Mesenchymal stem cell (in vitro differentiated cells and primary cell): ENCODE results near the gene TUBA8.

ENCODE experiments used
- DNase-seq: peaks from one replicate; pipeline ENCODE4 v3.0.0-alpha.2; 2013
- H2AFZ ChIP-seq: one replicate; pipeline ENCODE4 v1.6.1; 2013; ENCODE audit warnings: low read depth, mild to moderate bottlenecking, control low read depth, inconsistent platforms, low read length, moderate library complexity
- H2AK5ac ChIP-seq: 2 replicates; pipeline ENCODE4 v1.6.1; 2013; ENCODE audit warnings: low read length, moderate library complexity, mild to moderate bottlenecking, inconsistent platforms; ENCODE audit not compliant: severe bottlenecking
- H2BK120ac ChIP-seq: one replicate; pipeline ENCODE4 v1.6.1; 2013; ENCODE audit warnings: low read depth, mild to moderate bottlenecking, inconsistent platforms, low read length, moderate library complexity
- H2BK12ac ChIP-seq, 2 experiments: one replicate each; pipeline ENCODE4 v1.6.1; 2013; ENCODE audit warnings: inconsistent platforms in 2 of 2, low read length in 2 of 2, mild to moderate bottlenecking in 2 of 2, moderate library complexity in 2 of 2, control low read depth in 1 of 2
- H2BK15ac ChIP-seq: one replicate; pipeline ENCODE4 v1.6.1; 2013; ENCODE audit warnings: mild to moderate bottlenecking, low read depth, inconsistent platforms; ENCODE audit not compliant: poor library complexity, severe bottlenecking
- H2BK5ac ChIP-seq: 2 replicates; pipeline ENCODE4 v1.6.1; 2013; ENCODE audit warnings: low read depth, mild to moderate bottlenecking, low read length, control low read depth, inconsistent platforms; ENCODE audit not compliant: poor library complexity, severe bottlenecking
- H3K14ac ChIP-seq, 2 experiments: one replicate each; pipeline ENCODE4 v1.6.1; 2013; ENCODE audit warnings: inconsistent platforms in 2 of 2, low read length in 2 of 2, control low read depth in 1 of 2, mild to moderate bottlenecking in 1 of 2, moderate library complexity in 1 of 2
- H3K18ac ChIP-seq, 2 experiments: one replicate each; pipeline ENCODE4 v1.6.1; 2013; ENCODE audit warnings: inconsistent platforms in 2 of 2, low read length in 2 of 2, control low read depth in 1 of 2, low read depth in 1 of 2, mild to moderate bottlenecking in 1 of 2
- H3K23ac ChIP-seq, 2 experiments: one replicate each; pipeline ENCODE4 v1.6.1; 2013; ENCODE audit warnings: inconsistent platforms in 2 of 2, low read length in 2 of 2, mild to moderate bottlenecking in 2 of 2, moderate library complexity in 2 of 2, control low read depth in 1 of 2
- H3K27ac ChIP-seq: 2 replicates; pipeline ENCODE4 v1.5.1; 2013; ENCODE audit warnings: mild to moderate bottlenecking, moderate library complexity, low read length, control low read depth, inconsistent platforms; ENCODE audit not compliant: poor library complexity, severe bottlenecking
- H3K27me3 ChIP-seq, 2 experiments: 2 replicates each; pipeline versions ENCODE4 v1.6.1 to v1.7.0; 2013; ENCODE audit warnings: low read length in 2 of 2, mild to moderate bottlenecking in 2 of 2, moderate library complexity in 2 of 2, control low read depth in 1 of 2, inconsistent platforms in 1 of 2; ENCODE audit not compliant: control insufficient read depth in 1 of 2, insufficient read depth in 1 of 2
- H3K36me3 ChIP-seq, 2 experiments: 2 replicates each; pipeline versions ENCODE4 v1.6.1 to v1.7.0; 2013; ENCODE audit warnings: low read length in 2 of 2, control low read depth in 1 of 2, inconsistent platforms in 1 of 2, low read depth in 1 of 2, mild to moderate bottlenecking in 1 of 2; ENCODE audit not compliant: insufficient read depth in 2 of 2, control insufficient read depth in 1 of 2
- H3K4ac ChIP-seq, 2 experiments: one replicate each; pipeline ENCODE4 v1.6.1; 2013; ENCODE audit warnings: inconsistent platforms in 2 of 2, low read length in 2 of 2, mild to moderate bottlenecking in 2 of 2, moderate library complexity in 2 of 2, control low read depth in 1 of 2, low read depth in 1 of 2
- H3K4me1 ChIP-seq: 2 replicates; pipeline ENCODE4 v1.6.1; 2013; ENCODE audit warnings: low read depth, low read length, control low read depth; ENCODE audit not compliant: control insufficient read depth, insufficient read depth
- H3K4me2 ChIP-seq: 2 replicates; pipeline ENCODE4 v1.6.1; 2013; ENCODE audit warnings: low read length, mild to moderate bottlenecking, inconsistent platforms; ENCODE audit not compliant: poor library complexity, severe bottlenecking
- H3K4me3 ChIP-seq, 2 experiments: 2 replicates each; pipeline versions ENCODE4 v1.5.1 to v1.7.0; 2013; ENCODE audit warnings: low read length in 2 of 2, mild to moderate bottlenecking in 2 of 2, control low read depth in 1 of 2, low read depth in 1 of 2; ENCODE audit not compliant: insufficient read depth in 1 of 2
- H3K79me1 ChIP-seq: replicated peaks from 2 replicates; pipeline ENCODE4 v1.6.1; 2013; ENCODE audit warnings: mild to moderate bottlenecking, control low read depth, low read length, inconsistent platforms; ENCODE audit not compliant: poor library complexity, severe bottlenecking
- H3K9ac ChIP-seq: 2 replicates; pipeline ENCODE4 v1.7.0; 2013; ENCODE audit warnings: mild to moderate bottlenecking, low read length, moderate library complexity
- H3K9me3 ChIP-seq: 2 replicates; pipeline ENCODE4 v1.7.0; 2013; ENCODE audit warnings: mild to moderate bottlenecking, low read length; ENCODE audit not compliant: control insufficient read depth
- H4K8ac ChIP-seq: one replicate; pipeline ENCODE4 v1.6.1; 2013; ENCODE audit warnings: inconsistent platforms, mild to moderate bottlenecking, low read length, moderate library complexity
- H4K91ac ChIP-seq: one replicate; pipeline ENCODE4 v1.6.1; 2013; ENCODE audit warnings: mild to moderate bottlenecking, low read length, inconsistent platforms
- WGBS: methylation state at CpG from one replicate; pipeline ENCODE4 v1.1.7; 2013; ENCODE audit warnings: mixed read lengths; 5-methylcytosine and 5-hydroxymethylcytosine counted together

Gene TUBA8

GRCh38 chr22:18144105-18144504 is 33.5 kb downstream of the TUBA8 start:
- Histone ChIP-seq H3K4me2 (no peak overlapping the region), H3K23ac (no peak overlapping the region), H3K27ac (no peak overlapping the region), H2BK12ac (no peak overlapping the region), H2AK5ac (no peak overlapping the region), H3K79me1 (no peaks in the 10 kb centered on the region), H3K14ac (no peak overlapping the region), H2BK15ac (no peak overlapping the region), H3K4ac (no peak overlapping the region), H2BK120ac (no peak overlapping the region), H3K9ac (no peak overlapping the region), H3K4me1 (no peaks in the 10 kb centered on the region), H4K91ac (no peak overlapping the region), H2AFZ (no peak overlapping the region), H3K36me3 (no peaks in the 10 kb centered on the region), H2BK5ac (no peak overlapping the region), H3K9me3 (no peaks in the 10 kb centered on the region), H3K27me3 (no peaks in the 10 kb centered on the region), H3K4me3 (no peak overlapping the region), H4K8ac (no peak overlapping the region), H3K18ac (no peak overlapping the region)
- no peak for DNase-seq

- Histone ChIP-seq H2BK5ac (no peak overlapping the region), H2BK15ac (no peak overlapping the region), H3K27ac (no peak overlapping the region), H4K91ac (no peak overlapping the region), H3K4ac (no peak overlapping the region), H2AK5ac (no peak overlapping the region), H3K14ac (no peak overlapping the region), H4K8ac (no peak overlapping the region), H3K18ac (no peak overlapping the region), H3K79me1 (no peaks in the 10 kb centered on the region), H3K36me3 (no peaks in the 10 kb centered on the region), H3K23ac (no peak overlapping the region), H3K9me3 (no peaks in the 10 kb centered on the region), H2AFZ (no peak overlapping the region), H3K9ac (no peak overlapping the region), H3K4me2 (no peak overlapping the region), H3K27me3 (no peaks in the 10 kb centered on the region), H2BK12ac (no peak overlapping the region), H2BK120ac (no peak overlapping the region), H3K4me1 (no peaks in the 10 kb centered on the region), H3K4me3 (no peak overlapping the region)
- DNase-seq, result no peak
- WGBS, result 93% methylated on average over 18 of the region's 23 CpGs
These were observed 35.2 kb downstream of the TUBA8 start for GRCh38 chr22:18145676-18146388.

- Histone ChIP-seq H3K18ac (no peak overlapping the region), H3K27me3 (no peaks in the 10 kb centered on the region), H4K8ac (no peak overlapping the region), H3K4me2 (no peak overlapping the region), H3K9ac (no peak overlapping the region), H2BK12ac (no peak overlapping the region), H3K4me1 (no peaks in the 10 kb centered on the region), H3K4me3 (no peak overlapping the region), H3K79me1 (no peaks in the 10 kb centered on the region), H2AFZ (no peak overlapping the region), H3K9me3 (no peaks in the 10 kb centered on the region), H3K23ac (no peak overlapping the region), H3K4ac (no peak overlapping the region), H3K14ac (no peak overlapping the region), H2AK5ac (no peak overlapping the region), H4K91ac (no peak overlapping the region), H3K36me3 (no peaks in the 10 kb centered on the region), H2BK120ac (no peak overlapping the region), H3K27ac (no peak overlapping the region), H2BK15ac (no peak overlapping the region), H2BK5ac (no peak overlapping the region)
- 100% methylated on average over 2 of the region's 3 CpGs for WGBS
- DNase-seq, result no peak
These were observed 35.8 kb downstream of the TUBA8 start for GRCh38 chr22:18146389-18146753.

- H4K8ac ChIP-seq, result no peak overlapping the region
- H4K91ac ChIP-seq, result no peak overlapping the region
- no peaks in the 10 kb centered on the region for H3K36me3 ChIP-seq
- H3K4me2 ChIP-seq, result no peak overlapping the region
- no peaks in the 10 kb centered on the region for H3K27me3 ChIP-seq
- peak overlapping the region in 1 of 2 experiments; percentile 22 for H3K14ac ChIP-seq
- H2BK15ac ChIP-seq, result no peak overlapping the region
- H2BK120ac ChIP-seq, result no peak overlapping the region
- H3K79me1 ChIP-seq, result peaks cover 3% of the 10 kb centered on the region
- DNase-seq, result no peak
- H2AFZ ChIP-seq, result no peak overlapping the region
- no peak overlapping the region for H2BK12ac ChIP-seq
- H3K18ac ChIP-seq, result no peak overlapping the region
- WGBS, result 90% methylated on average over 5 of the region's 5 CpGs
- H3K4me3 ChIP-seq, result no peak overlapping the region
- H2AK5ac ChIP-seq, result no peak overlapping the region
- no peak overlapping the region for H3K9ac ChIP-seq
- no peaks in the 10 kb centered on the region for H3K4me1 ChIP-seq
- no peak overlapping the region for H3K23ac ChIP-seq
- H2BK5ac ChIP-seq, result no peak overlapping the region
- H3K27ac ChIP-seq, result no peak overlapping the region
- H3K4ac ChIP-seq, result no peak overlapping the region
- no peaks in the 10 kb centered on the region for H3K9me3 ChIP-seq
These were observed 37.2 kb downstream of the TUBA8 start for GRCh38 chr22:18147791-18148190.
